NCI-H510A (cell line): Measurements from ENCODE around the gene ZMYM5.
A peak's percentile ranks its signal among the peaks of the same experiment; 100 is the strongest.
"Not testable (repeated sequence)": the region's sequence is repeated elsewhere in the genome, so short reads cannot be mapped to it uniquely, and the experiment has no call there.

ENCODE experiments used
- DNase-seq: peaks from one replicate; lab custom pipeline; 2025; lab: John Stamatoyannopoulos, UW

The ZMYM5 gene

DNA sequence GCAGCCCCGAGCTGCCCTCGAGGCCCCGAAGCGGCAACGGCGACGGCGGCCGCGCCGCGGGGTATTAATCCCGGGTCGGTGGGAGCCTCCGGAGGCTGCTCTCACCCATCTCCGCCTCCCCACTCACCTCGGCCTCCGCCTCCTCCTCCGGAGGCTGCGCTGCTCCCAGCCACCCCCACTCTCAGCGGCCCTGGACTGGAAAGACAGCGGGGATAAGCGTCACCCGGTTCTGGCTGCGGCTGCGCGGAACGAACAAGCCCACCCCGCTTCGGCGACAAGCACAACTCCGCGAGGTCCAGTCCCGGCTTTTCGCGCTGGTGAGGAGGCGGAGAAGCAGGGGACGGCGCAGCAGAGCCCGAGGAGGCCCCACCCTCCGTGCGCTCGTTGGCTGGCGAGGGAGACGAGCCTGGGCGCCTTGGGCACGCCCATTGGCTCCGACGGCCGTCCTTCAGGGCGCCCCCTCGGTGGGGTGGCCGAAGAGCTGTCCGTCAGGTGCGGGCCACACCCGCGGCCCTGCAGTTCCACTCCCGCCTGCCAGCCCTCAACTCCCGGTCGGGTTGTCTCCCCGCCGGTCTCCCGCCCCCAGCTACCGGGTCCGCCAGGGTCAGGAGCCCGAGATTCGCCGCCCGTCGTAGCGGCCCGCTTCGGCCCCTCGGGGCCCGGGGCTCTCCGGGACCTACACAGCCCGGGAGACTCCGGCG is at the start of gene ZMYM5:
TSS of gene ZMYM5 (minus strand) at position 327 of the 701 bp plus-strand sequence. CDS start 11,469 bp downstream, outside the sequence.
- peak; percentile 92 for DNase-seq

DNA sequence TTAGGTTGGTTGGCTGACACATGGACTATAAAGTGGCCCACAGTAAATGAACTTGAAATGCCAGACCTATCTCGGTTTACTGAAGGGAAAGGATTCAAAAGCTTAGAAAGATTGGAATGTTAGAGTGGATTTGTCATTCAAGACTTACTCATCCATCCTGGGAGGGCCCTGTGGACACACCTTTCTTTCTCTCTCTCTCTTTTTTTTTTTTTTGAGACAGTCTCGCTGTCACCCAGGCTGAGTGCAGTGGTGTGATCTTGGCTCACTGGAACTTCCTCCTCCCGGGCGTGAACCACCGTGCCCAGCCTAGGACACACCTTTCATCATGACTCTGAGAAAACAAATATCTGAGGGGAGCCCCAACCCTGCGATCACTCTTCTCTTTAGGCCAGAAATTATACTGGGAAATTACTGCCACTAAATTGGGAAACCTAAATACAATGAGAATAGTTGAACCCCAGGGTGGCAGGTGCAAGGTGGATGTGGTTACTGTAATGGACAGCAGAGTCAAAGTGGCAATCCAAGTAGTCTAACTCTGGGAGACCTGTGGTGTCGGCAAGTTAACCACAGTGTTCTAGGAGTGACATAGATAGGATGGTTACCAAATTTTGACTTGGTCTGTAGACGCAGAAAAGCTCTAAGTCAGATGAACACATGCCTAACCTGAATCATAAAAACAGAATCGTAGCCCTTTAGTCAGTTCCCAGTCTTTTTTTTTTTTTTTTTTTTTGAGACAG is 47.1 kb upstream of the ZMYM5 start:
- no peak for DNase-seq

GRCh38 chr13:19908350-19908986 is 45.0 kb upstream of the ZMYM5 start:
- DNase-seq, result no peak

GRCh38 chr13:19905487-19906195 is 42.2 kb upstream of the ZMYM5 start:
- DNase-seq, result not testable (repeated sequence)

DNA sequence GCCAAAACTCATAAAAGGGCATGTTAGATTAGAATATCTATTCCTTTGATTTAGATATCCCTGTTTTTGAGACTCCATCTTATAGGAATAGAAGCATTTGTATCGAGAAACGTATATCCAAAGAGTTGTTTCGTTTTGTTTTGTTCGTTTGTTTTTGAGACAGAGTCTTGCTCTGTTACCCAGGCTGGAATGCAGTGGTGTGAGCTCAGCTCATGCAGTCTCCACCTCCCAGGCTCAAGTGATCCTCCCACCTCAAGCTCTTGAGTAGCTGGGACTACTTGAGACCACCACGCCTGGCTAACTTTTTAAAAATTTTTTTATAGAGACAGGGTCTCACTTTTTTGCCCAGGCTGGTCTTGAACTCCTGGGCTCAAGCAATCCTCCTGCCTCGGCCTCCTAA is 26.6 kb upstream of the ZMYM5 start:
- DNase-seq, result no peak

DNA sequence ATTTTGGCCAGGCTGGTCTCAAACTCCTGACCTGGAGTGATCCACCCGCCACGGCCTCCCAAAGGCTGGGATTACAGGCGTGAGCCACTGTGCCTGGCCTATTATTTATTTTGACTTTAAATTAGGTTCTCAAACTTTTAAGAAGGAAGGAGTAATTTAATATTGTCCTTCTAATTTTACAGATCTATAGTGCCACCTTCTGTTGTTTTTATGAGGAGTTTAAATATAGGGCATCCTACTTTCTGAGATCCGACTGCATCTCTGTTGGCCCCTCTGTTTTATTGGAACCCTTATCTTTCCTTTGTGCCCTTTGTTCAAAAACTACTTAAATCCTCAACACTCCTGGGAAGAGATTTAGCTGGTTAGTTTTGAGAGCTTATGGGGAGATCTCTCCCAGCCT is 25.4 kb upstream of the ZMYM5 start:
- DNase-seq, result no peak

- no peak for DNase-seq
Observed at GRCh38 chr13:19882231-19882630, 18.8 kb upstream of the ZMYM5 start.

DNA sequence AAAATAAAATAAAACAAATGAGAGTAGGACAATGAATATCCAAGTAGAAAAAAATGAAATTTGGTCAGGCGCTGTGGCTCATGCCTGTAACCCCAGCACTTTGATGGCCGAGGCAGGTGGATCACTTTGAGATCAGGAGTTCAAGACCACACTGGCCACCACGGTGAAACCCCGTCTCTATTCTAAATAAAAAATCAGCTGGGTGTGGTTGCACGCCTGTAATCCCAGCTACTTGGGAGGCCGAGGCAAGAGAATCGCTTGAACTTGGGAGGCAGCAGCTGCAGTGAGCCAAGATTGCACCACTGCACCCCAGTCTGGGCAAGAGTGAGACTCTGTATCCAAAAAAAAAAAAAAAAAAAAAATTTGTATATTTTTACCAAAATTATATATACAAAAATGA is 18.2 kb upstream of the ZMYM5 start:
- no peak for DNase-seq

DNA sequence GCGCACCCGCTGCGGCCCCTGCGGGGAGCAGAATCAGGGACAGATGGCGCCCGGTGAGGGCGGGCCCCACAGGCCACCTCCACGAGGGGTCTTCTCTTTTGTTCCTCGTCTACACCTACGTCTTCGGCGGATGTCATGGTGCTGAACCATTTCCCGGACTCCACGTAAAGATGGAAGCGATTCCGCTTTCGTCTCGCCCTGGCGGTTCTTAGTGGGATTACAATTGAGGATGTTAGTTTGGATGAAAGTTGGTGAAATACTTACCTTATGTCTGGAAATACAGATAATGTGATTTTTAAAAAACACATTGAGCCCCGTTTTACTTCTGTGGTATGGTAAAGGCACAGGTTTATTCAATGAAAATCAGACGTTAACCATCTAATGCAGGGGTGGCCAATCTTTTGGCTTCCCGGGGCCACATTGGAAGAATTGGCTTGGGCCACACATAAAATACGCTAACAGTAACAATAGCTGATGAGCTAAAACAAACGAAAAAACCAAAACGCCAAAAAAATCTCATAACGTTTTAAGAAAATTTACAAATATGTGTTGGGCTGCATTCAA is 1.4 kb upstream of the ZMYM5 start:
- peak; percentile 31 for DNase-seq

DNA sequence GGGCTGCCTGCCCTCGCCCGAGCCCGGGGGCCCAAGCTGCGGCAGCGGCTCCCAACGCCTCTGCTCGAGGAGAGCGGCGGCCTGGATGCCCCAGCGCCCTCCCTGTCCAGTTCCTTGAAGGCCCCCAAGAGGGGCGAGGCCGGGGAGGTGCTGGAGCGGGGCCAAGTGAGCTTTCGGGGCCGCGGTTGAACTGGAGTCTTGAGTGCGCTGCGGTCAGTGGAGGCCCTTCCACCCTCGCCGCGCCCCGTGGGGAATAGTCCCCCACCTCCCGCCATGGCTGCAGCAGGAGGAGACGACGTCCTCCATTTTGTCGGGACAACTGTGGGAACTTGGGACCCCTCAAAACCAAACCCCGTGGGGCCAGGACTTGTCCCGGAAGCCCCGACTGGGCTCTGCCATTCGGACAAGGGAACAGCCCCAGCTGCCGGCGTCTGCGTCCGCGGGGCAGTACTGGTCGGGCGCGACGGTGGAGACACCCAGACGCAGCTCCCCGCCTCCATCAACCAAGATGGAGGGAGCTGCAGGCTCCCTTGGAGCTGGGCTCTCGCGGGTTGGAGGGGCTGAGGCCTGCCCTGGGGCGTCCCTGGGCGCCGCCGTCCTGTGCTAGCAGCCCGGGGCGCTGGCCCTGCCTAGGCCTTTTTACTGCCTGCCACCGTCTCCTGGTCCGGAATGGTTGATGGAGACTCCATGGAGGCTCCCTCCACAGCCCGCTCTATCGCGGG is 736 bp upstream of the ZMYM5 start:
- DNase-seq, result peak; percentile 30

- no peak for DNase-seq
Observed at GRCh38 chr13:19862481-19863313, 752 bp downstream of the ZMYM5 start.

- DNase-seq, result no peak
Observed at GRCh38 chr13:19861762-19862161, 1.7 kb downstream of the ZMYM5 start.

DNA sequence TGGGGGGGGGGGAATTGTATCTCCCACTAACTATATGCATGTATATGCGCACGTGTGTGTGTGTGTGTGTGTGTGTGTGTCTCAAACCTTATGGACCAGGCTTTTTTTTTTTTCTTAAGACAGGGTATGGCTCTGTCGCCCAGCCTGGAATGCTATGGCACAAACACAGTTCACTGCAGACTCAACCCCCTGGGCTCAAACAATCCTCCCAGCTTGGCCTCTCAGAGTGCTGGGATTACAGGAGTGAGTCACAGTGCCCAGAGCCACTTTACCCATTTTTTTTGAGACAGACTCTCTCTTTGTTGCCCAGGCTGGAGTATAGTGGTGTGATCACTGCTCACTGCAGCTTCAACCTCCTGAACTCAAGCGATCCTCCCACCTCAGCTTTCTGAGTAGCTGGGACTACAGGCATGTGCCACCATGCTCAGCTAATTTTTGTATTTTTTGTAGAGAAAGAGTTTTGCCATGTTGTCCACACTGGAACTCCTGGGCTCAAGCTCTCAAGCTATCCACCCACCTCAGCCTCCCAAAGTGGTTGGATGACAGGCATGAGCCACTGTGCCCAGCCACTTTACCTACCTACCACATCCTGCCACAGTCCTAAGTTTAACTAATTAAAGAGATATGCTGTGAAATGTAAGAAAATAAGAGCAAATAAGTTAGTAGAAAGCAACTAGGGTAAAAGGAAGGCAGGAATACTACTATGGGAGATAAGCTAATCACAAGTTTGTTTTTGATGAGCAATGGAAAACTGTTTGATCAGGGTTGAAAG is 2.4 kb downstream of the ZMYM5 start:
- no peak for DNase-seq

DNA sequence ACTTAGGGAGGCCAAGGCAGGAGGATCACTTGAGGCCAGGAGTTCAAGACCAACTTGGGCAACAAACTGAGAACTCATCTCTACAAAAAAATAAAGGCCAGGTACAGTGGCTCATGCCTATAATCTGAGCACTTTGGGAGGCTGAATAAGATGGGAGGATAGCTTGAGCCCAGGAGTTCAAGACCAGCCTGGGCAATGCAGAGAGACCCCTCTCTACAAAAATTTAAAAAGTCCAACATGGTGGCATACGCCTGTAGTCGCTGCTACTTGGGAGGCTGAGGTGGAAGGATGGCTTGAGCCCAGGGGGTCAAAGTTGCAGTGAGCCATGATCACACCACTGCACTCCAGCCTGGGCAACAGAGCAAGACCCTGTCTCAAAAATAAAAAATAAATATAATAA is 5.8 kb downstream of the ZMYM5 start:
- DNase-seq, result not testable (repeated sequence)

- DNase-seq, result no peak
Observed at GRCh38 chr13:19852766-19853165, 10.7 kb downstream of the ZMYM5 start.

GRCh38 chr13:19845758-19846157 is 17.7 kb downstream of the ZMYM5 start:
- DNase-seq, result no peak

- no peak for DNase-seq
Observed at GRCh38 chr13:19838865-19839275, 24.6 kb downstream of the ZMYM5 start.

GRCh38 chr13:19836472-19836871 is 27.0 kb downstream of the ZMYM5 start:
- DNase-seq, result no peak

- DNase-seq, result no peak
Observed at GRCh38 chr13:19834704-19835103, 28.7 kb downstream of the ZMYM5 start.

GRCh38 chr13:19822673-19823072 is 40.8 kb downstream of the ZMYM5 start:
- DNase-seq, result no peak
